ENCODE data around the gene PNPLA6. TPM values are rescaled to one million over a fixed set of nuclear protein-coding genes. Genes with fewer than 3 reads are reported as not detected.

PNPLA6 gene
- total and polyA plus RNA-seq, 9 of the 15 experiments (the other 6 are each of a cell fraction or from before 2014, with no cell fraction given), result 0.07 to 30.2 (median 8.3) TPM

DNA sequence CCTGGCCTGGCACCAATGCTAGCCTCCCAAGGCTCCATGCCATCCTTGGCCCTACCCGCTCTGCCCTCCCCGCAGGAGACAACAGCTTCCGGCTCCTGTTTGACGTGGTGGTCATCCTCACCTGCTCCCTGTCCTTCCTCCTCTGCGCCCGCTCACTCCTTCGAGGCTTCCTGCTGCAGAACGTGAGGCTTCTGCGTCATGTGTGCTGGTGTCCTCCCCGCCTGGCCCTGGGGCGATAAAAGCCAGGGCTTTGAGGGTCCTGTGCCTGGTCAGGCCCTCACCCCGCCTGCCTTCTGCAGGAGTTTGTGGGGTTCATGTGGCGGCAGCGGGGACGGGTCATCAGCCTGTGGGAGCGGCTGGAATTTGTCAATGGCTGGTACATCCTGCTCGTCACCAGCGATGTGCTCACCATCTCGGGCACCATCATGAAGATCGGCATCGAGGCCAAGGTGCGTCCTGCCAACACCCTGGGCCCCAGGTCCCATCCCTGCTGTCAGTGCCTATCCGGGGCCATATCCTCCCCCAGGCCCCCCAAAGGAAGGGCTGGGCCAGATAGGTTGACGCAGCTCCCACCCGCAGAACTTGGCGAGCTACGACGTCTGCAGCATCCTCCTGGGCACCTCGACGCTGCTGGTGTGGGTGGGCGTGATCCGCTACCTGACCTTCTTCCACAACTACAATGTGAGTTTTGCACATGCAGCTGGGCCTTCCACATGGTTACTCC lies 6.8 kb upstream of the PNPLA6 start (continued):
- no peak for TF ChIP-seq ZNF395 (CRISPR knock-in tag; IDR thresholded peaks at IDR 0.05)
- no peak for TF ChIP-seq FOXJ3 (CRISPR knock-in tag; IDR thresholded peaks at IDR 0.05)
- no peak for TF ChIP-seq STAT5A (IDR thresholded peaks at IDR 0.05; ENCODE audit: borderline replicate concordance, low read length)
- TF ChIP-seq POLR3G (IDR thresholded peaks at IDR 0.05; ENCODE audit: extremely low read depth, insufficient read length, insufficient replicate concordance), result no peak
- TF ChIP-seq, protein P1, sequence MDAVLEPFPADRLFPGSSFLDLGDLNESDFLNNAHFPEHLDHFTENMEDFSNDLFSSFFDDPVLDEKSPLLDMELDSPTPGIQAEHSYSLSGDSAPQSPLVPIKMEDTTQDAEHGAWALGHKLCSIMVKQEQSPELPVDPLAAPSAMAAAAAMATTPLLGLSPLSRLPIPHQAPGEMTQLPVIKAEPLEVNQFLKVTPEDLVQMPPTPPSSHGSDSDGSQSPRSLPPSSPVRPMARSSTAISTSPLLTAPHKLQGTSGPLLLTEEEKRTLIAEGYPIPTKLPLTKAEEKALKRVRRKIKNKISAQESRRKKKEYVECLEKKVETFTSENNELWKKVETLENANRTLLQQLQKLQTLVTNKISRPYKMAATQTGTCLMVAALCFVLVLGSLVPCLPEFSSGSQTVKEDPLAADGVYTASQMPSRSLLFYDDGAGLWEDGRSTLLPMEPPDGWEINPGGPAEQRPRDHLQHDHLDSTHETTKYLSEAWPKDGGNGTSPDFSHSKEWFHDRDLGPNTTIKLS (IDR thresholded peaks at IDR 0.05; ENCODE audit: borderline replicate concordance, low read depth), result no peak
- TF ChIP-seq ARNT (IDR thresholded peaks at IDR 0.05), result no peak
- no peak for TF ChIP-seq ZNF253 (CRISPR knock-in tag; conservative IDR thresholded peaks at IDR 0.05)

DNA sequence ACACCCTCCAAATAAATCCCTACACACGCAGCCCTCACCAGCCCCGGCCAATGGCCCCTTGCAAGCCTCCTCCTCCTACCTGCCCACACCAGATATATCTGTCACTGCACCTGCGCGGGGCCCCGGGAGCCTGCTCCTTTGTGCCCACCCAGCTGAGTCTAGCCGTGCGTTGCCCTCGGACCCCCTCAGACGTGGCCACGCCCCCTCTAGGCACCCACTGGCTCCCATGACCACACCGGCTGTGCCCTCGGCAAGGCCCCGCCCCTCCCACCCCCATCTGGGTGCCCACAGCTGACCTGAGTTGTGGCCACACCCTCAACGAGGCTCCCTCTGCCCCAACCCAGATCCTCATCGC lies 6.3 kb upstream of the PNPLA6 start:
- 79% methylated on average over 8 of the region's 15 CpGs for WGBS (ENCODE audit: insufficient coverage, low coverage, missing lambda C conversion rate)
- Histone ChIP-seq H3K9ac (ENCODE audit: insufficient read depth in 1 of 2, low read depth in 2 of 2, low read length in 2 of 2) (no peak overlapping the region), H3K4me2 (ENCODE audit: insufficient read depth, low read length) (no peak overlapping the region), H3K27ac (ENCODE audit: extremely low read depth, low read depth, low read length) (no peak overlapping the region), H3K27me3 (ENCODE audit: control insufficient read depth in 2 of 2, insufficient read depth in 2 of 2, low read length in 2 of 2) (no peaks in the 10 kb centered on the region), H2AFZ (ENCODE audit: low read depth, low read length) (no peak overlapping the region), H3K9me1 (ENCODE audit: control insufficient read depth, insufficient read depth, low read length) (no peaks in the 10 kb centered on the region), H3K36me3 (ENCODE audit: control insufficient read depth, insufficient read depth, low read length) (peaks cover 18% of the 10 kb centered on the region; the same call in 1 of the 3 replicates), H3K9me3 (replicated peaks; ENCODE audit: control insufficient read depth, insufficient read depth, low read depth, low read length) (no peaks in the 10 kb centered on the region), H3K79me2 (ENCODE audit: control insufficient read depth, insufficient read depth, low read length) (no peaks in the 10 kb centered on the region), H3K4me1 (replicated peaks in 1 of 2; ENCODE audit: control insufficient read depth in 2 of 2, insufficient read depth in 2 of 2, low read length in 2 of 2) (peaks cover 3 to 30% of the 10 kb centered on the region in 2 experiments; a peak in 4 of 5 replicates), H4K20me1 (replicated peaks; ENCODE audit: control insufficient read depth, insufficient read depth, low read length) (no peaks in the 10 kb centered on the region), H3K4me3 (no peak overlapping the region)
- FAIRE-seq (no peak), ATAC-seq (no peak), DNase-seq (ENCODE audit: extremely low read depth in 1 of 4, low spot score in 3 of 4) (no peak)
- in situ Hi-C loops (cut with MboI), result no loop called here
- POLR2A ChIA-PET, result interaction anchor here (0.5 kb wide), 1 partner anchor 34 kb away, joined by 3 read pairs; no protein-coding TSS in a partner anchor
- CTCF ChIA-PET (ENCODE audit: low intra/inter-chr PET ratio), result no interaction called here
- intact Hi-C loops (cut with micrococcal nuclease), result no loop called here
- no TSS peak for BruUV-seq (replicated peaks)
- TF ChIP-seq PURB (CRISPR knock-in tag; IDR thresholded peaks at IDR 0.05; ENCODE audit: low read depth), result no peak
- no peak for TF ChIP-seq ZNF589 (CRISPR knock-in tag; IDR thresholded peaks at IDR 0.05; ENCODE audit: low read depth)
- TF ChIP-seq NFXL1 (CRISPR knock-in tag; IDR thresholded peaks at IDR 0.05), result no peak
- TF ChIP-seq ZNF76 (CRISPR knock-in tag; IDR thresholded peaks at IDR 0.05; ENCODE audit: borderline replicate concordance), result no peak
- TF ChIP-seq STAT6 (CRISPR knock-in tag; IDR thresholded peaks at IDR 0.05), result no peak
- TF ChIP-seq RHOXF2B (CRISPR knock-in tag; conservative IDR thresholded peaks at IDR 0.05), result no peak
- no peak for TF ChIP-seq ZBTB5 (IDR thresholded peaks at IDR 0.05)
